Measurements from ENCODE around the gene GSDME. TPM values are rescaled to one million over a fixed set of nuclear protein-coding genes. Genes with fewer than 3 reads are reported as not detected.

The GSDME gene
- polyA plus RNA-seq, 1 of the 3 experiments (the other 2 are of a cell fraction) = 109 TPM

GRCh38 chr7:24748521-24748920, 8.7 kb downstream of the GSDME start:
- H3K27ac ChIP-seq (ENCODE audit: low read depth in 2 of 2, low read length in 1 of 2) = no peak overlapping the region
- no peaks in the 10 kb centered on the region for H3K9me3 ChIP-seq
- H2AFZ ChIP-seq (ENCODE audit: low read depth) = no peak overlapping the region
- H3K27me3 ChIP-seq (ENCODE audit: insufficient read depth) = no peaks in the 10 kb centered on the region
- ChIA-PET CTCF (interaction anchor here (1.0 kb wide), 1 partner anchor 27 kb away, joined by 3 read pairs; no protein-coding TSS in a partner anchor), POLR2A (interaction anchor here (1.3 kb wide), 1 partner anchor 9 kb away, joined by 5 read pairs; the partner anchor contains the start of gene GSDME)
- H3K4me2 ChIP-seq = no peak overlapping the region
- DNase-seq = no peak
- no peak for TF ChIP-seq MAX (IDR thresholded peaks at IDR 0.05; ENCODE audit: low read depth)
- no peak for TF ChIP-seq TEAD4 (IDR thresholded peaks at IDR 0.05; ENCODE audit: borderline replicate concordance, insufficient read depth)
- no peak for TF ChIP-seq MEF2A (IDR thresholded peaks at IDR 0.05; ENCODE audit: borderline replicate concordance, low read depth)
- TF ChIP-seq TAF1 (IDR thresholded peaks at IDR 0.05; ENCODE audit: borderline replicate concordance, low read depth, low read length) = no peak
- TF ChIP-seq EP300 (IDR thresholded peaks at IDR 0.05; ENCODE audit: borderline replicate concordance in 1 of 2, low read depth in 1 of 2, low read length in 1 of 2) = no peak
- TF ChIP-seq RAD21 (IDR thresholded peaks at IDR 0.05; ENCODE audit: low read length) = no peak
- TF ChIP-seq REST (IDR thresholded peaks at IDR 0.05; ENCODE audit: low read depth, low read length) = peak; percentile 83
- TF ChIP-seq EZH2phosphoT487 (IDR thresholded peaks at IDR 0.05; ENCODE audit: borderline replicate concordance, low read depth) = no peak
- H3K9me2 ChIP-seq = no peaks in the 10 kb centered on the region
- no peak overlapping the region for H3K4me3 ChIP-seq (ENCODE audit: low read depth in 2 of 2, low read length in 1 of 2)
- H3K79me2 ChIP-seq (ENCODE audit: insufficient read depth) = peaks cover 54% of the 10 kb centered on the region
- peaks cover 29 to 34% of the 10 kb centered on the region in 2 experiments for H3K36me3 ChIP-seq (replicated peaks in 1 of 2; ENCODE audit: control insufficient read depth in 1 of 2, insufficient read depth in 2 of 2, low read length in 1 of 2)
- no peaks in the 10 kb centered on the region for H4K20me1 ChIP-seq (ENCODE audit: insufficient read depth)
- no peak overlapping the region for H3K9ac ChIP-seq
- peaks cover 2 to 19% of the 10 kb centered on the region in 2 experiments; a peak in 3 of 4 replicates for H3K4me1 ChIP-seq (ENCODE audit: control insufficient read depth in 1 of 2, insufficient read depth in 2 of 2, low read depth in 1 of 2, low read length in 1 of 2)
- WGBS (ENCODE audit: low lambda C conversion rate) = 76% methylated on average over 2 of the region's 2 CpGs
- H3F3A ChIP-seq (replicated peaks; ENCODE audit: insufficient read depth) = peaks cover 6% of the 10 kb centered on the region

GRCh38 chr7:24745355-24745754, 11.9 kb downstream of the GSDME start:
- Histone ChIP-seq H3F3A (replicated peaks; ENCODE audit: insufficient read depth) (peaks cover 9% of the 10 kb centered on the region), H3K4me2 (no peak overlapping the region), H3K9me2 (no peaks in the 10 kb centered on the region), H3K9ac (no peak overlapping the region), H3K4me1 (ENCODE audit: control insufficient read depth in 1 of 2, insufficient read depth in 2 of 2, low read depth in 1 of 2, low read length in 1 of 2) (peaks cover 3 to 10% of the 10 kb centered on the region in 2 experiments; a peak in 2 of 4 replicates), H3K9me3 (no peaks in the 10 kb centered on the region), H3K4me3 (ENCODE audit: low read depth in 2 of 2, low read length in 1 of 2) (no peak overlapping the region), H3K27ac (ENCODE audit: low read depth in 2 of 2, low read length in 1 of 2) (no peak overlapping the region), H3K36me3 (replicated peaks in 1 of 2; ENCODE audit: control insufficient read depth in 1 of 2, insufficient read depth in 2 of 2, low read length in 1 of 2) (peaks cover 34% of the 10 kb centered on the region in 2 experiments), H3K27me3 (ENCODE audit: insufficient read depth) (no peaks in the 10 kb centered on the region), H2AFZ (ENCODE audit: low read depth) (no peak overlapping the region), H3K79me2 (ENCODE audit: insufficient read depth) (peaks cover 27% of the 10 kb centered on the region), H4K20me1 (ENCODE audit: insufficient read depth) (no peaks in the 10 kb centered on the region)
- ChIA-PET CTCF (no interaction called here), POLR2A (no interaction called here)
- no peak for DNase-seq
- no peak for TF ChIP-seq RXRA (IDR thresholded peaks at IDR 0.05; ENCODE audit: borderline replicate concordance, low read depth)
- no peak for TF ChIP-seq IRF3 (IDR thresholded peaks at IDR 0.05; ENCODE audit: low read depth, low read length)
- no peak for TF ChIP-seq FOXJ3 (CRISPR knock-in tag; IDR thresholded peaks at IDR 0.05)
- TF ChIP-seq RAD21 (IDR thresholded peaks at IDR 0.05; ENCODE audit: low read length) = no peak
- TF ChIP-seq NRF1 (IDR thresholded peaks at IDR 0.05; ENCODE audit: low read depth, low read length) = no peak
- no peak for TF ChIP-seq MAX (IDR thresholded peaks at IDR 0.05; ENCODE audit: low read depth)
- TF ChIP-seq GABPA (IDR thresholded peaks at IDR 0.05; ENCODE audit: low read depth) = no peak
- TF ChIP-seq TEAD4 (IDR thresholded peaks at IDR 0.05; ENCODE audit: borderline replicate concordance, insufficient read depth) = no peak
- no peak for TF ChIP-seq EP300 (IDR thresholded peaks at IDR 0.05; ENCODE audit: borderline replicate concordance in 1 of 2, low read depth in 1 of 2, low read length in 1 of 2)
- no peak for TF ChIP-seq REST (IDR thresholded peaks at IDR 0.05; ENCODE audit: low read depth, low read length)
- no peak for TF ChIP-seq YY1 (IDR thresholded peaks at IDR 0.05; ENCODE audit: low read depth)
- no peak for TF ChIP-seq USF1 (IDR thresholded peaks at IDR 0.05; ENCODE audit: borderline replicate concordance, low read depth)
- no peak for TF ChIP-seq TCF12 (IDR thresholded peaks at IDR 0.05)
